ENCODE data around the gene TTC8.

DNA sequence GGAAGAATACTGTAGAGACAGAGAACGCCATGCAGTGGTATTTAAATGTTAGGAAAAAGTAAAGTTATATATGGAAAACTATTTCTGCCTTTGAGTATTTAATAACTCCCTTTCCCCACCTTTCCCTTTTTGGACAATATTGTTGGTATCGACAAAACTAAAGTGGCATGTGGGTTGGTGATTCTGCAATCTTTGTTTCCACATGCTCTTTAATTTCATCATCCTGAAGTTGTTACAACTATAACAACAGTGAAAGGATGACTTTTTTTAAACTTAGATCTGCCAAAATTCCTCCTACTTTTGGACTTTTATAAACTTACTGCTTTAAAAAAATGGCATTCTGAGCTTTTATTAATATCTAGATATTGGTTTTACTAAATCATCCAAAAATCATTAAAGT lies 25.3 kb downstream of the TTC8 start:
- TF ChIP-seq PBX3 (CRISPR knock-in tag; IDR thresholded peaks at IDR 0.05) (no peak), GFI1B (tag by site-specific recombination; IDR thresholded peaks at IDR 0.05) (no peak), ZFP37 (tag by site-specific recombination; IDR thresholded peaks at IDR 0.05) (no peak), ZFP3 (tag by site-specific recombination; IDR thresholded peaks at IDR 0.05; ENCODE audit: low read depth) (no peak), ZNF561 (tag by site-specific recombination; IDR thresholded peaks at IDR 0.05; ENCODE audit: borderline replicate concordance) (no peak), ZNF785 (tag by site-specific recombination; IDR thresholded peaks at IDR 0.05) (no peak), SCRT2 (tag by site-specific recombination; IDR thresholded peaks at IDR 0.05) (no peak), ZBTB20 (tag by site-specific recombination; IDR thresholded peaks at IDR 0.05) (no peak), YY1 (tag by site-specific recombination; IDR thresholded peaks at IDR 0.05) (no peak), ZNF23 (tag by site-specific recombination; IDR thresholded peaks at IDR 0.05; ENCODE audit: borderline replicate concordance) (no peak), ZNF423 (tag by site-specific recombination; IDR thresholded peaks at IDR 0.05) (no peak)

All from HEK293 (cell line).